CD4-positive, alpha-beta T cell treated with Interleukin-21 for 1 hour (primary cell): ENCODE results near the gene ZNF358.

Experiments used
- DNase-seq: peaks from one replicate; pipeline ENCODE4 v3.0.0-alpha.2; 2020

The ZNF358 gene

DNA sequence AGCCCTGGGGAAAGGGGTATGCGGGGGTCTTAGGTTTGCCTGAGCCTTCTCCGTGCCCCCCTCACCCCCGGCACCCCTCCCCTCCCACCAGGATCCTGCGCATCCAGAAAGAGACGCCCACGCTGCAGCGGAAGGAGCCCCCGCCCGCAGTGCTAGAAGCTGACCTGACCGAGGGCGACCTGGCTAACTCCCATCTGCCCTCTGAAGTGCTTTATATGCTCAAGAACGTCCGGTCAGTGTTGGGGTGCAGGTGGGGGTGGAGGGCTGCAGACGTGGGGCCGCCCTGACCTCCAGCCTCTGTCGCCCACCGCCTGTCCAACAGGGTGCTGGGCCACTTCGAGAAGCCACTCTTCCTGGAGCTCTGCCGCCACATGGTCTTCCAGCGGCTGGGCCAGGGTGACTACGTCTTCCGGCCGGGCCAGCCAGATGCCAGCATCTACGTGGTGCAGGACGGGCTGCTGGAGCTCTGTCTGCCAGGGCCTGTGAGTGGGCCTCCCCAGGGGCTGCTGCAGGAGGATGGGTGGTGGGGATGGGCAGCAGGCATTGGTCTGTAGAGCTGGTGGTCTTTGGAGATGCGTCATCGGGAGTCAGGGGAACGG is 24.0 kb downstream of the ZNF358 start:
- no peak for DNase-seq

DNA sequence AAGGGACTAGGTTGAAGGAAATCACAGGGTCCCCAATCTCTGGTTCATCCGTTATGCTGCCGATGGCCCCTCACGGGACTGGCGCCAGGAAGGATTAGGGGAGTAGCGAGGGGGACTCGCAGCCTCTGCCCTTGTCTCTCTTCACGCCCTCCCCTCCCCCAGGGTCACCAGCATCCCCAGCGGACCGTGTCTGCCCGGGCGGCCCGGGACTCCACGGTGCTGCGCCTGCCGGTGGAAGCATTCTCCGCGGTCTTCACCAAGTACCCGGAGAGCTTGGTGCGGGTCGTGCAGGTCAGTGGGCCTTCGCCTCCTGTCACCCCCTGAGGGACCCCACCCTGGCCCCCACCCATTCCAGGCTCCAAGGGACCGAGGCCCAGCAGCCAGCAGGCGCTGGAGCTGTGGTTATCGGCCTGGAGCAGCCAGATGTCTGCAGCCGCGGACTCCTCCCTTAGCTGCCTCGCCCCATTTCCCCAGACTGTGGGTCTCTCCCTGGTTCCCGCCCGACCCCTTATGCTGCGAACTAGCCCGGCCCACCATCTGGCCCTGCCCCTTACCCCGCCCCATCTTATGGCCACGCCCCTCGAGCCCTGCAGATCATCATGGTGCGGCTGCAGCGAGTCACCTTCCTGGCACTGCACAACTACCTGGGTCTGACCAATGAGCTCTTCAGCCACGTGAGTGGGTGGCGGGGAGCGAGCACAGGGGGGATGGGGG is 25.0 kb downstream of the ZNF358 start:
- DNase-seq, result no peak

DNA sequence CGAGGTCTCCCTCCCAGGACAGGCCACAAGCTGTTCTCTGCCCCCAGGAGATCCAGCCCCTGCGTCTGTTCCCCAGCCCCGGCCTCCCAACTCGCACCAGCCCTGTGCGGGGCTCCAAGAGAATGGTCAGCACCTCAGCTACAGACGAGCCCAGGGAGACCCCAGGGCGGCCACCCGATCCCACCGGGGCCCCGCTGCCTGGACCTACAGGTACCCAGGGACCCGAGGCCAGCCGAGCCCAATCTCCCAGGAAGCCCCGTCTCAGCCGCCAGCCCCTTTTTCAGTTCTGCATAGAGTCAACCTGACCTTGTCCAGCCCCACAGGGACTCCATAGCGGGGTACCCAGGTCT is 25.5 kb downstream of the ZNF358 start:
- no peak for DNase-seq

DNA sequence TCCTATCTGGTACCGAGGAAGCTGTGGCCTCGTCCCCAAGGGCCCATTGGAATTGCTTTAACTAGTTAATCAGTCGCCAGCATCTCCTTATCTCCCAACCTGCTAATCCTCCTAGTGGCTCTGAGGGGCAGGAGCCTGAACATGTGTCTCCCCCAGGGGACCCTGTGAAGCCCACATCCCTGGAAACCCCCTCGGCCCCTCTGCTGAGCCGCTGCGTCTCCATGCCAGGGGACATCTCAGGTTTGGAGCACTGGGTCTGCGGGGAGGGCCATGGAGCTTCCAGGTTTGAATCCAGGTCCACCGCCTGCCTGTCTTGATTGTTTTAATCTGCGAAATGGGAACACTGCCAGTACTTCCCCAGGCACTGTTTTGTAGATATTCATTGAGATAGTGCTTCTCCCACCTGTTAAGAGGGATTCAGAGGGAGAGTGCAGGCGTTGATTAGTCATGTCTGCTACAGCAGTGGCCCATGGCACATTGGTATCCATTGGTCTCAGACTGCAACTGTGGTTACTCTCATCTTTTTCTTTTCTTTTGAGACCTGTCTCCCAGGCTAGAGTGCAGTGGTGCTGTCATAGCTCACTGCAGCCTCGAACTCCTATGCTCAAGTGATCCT is 26.0 kb downstream of the ZNF358 start:
- no peak for DNase-seq

DNA sequence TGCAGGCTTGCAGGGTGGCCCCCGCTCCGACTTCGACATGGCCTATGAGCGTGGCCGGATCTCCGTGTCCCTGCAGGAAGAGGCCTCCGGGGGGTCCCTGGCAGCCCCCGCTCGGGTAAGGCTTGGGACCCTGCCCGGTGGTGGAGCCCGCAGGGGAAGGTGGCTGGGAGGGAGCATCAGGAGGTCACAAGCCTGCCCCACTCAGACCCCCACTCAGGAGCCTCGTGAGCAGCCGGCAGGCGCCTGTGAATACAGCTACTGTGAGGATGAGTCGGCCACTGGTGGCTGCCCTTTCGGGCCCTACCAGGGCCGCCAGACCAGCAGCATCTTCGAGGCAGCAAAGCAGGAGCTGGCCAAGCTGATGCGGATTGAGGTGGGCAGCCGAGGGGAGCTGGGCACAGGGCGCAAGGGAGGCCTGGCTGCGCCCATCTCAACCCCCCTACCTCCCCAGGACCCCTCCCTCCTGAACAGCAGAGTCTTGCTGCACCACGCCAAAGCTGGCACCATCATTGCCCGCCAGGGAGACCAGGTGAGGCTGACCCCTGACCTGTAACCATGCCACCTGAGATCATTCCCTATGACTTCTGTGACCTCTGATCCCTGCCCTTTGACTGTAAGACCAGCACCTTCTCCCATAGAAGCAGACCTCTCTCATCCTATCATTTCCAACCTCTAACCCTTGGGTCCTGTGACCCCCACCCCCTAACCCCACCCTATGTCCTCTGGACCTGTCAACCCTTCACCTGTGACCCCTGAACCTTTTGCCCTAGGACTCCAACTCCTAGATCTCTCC is 26.8 kb downstream of the ZNF358 start:
- no peak for DNase-seq

DNA sequence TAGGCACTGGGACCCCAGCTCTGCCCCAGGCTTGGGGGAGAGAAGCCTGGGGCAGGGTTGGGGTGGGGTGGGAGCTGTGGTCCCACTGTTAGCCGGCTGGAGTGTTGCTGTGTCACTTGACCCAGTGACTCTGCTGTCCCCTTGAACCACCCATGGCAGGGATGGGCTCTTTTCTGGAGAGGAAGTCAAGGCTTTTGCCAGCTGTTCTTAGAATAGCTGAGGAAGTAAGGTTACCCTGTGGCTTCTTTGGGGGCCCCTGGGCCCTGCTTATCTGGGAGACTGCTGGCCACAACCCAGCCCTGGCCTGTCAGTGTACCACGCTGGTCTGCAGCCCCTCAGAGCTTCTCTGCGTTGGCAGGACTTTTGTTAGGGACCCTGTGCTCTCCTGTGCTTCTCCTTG is 28.7 kb downstream of the ZNF358 start:
- DNase-seq, result no peak

DNA sequence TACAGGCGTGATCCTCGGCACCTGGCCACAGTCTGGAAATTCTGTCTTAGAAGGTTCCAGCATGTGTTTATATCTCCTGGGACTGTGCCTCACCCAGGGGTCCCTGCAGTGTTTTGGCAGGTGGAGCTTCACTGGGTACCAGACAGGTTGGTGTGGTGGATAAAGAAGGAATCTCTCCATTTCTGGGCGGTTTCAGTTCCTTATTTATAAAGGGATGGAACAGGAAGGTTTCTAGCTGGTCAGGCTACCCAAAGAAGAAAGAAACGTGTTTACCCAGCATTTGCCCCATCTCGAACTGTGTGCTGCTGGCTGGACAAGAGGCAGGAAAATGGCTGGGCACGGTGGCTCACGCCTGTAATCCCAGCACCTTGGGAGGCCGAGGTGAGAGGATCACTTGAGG is 29.4 kb downstream of the ZNF358 start:
- DNase-seq, result no peak

DNA sequence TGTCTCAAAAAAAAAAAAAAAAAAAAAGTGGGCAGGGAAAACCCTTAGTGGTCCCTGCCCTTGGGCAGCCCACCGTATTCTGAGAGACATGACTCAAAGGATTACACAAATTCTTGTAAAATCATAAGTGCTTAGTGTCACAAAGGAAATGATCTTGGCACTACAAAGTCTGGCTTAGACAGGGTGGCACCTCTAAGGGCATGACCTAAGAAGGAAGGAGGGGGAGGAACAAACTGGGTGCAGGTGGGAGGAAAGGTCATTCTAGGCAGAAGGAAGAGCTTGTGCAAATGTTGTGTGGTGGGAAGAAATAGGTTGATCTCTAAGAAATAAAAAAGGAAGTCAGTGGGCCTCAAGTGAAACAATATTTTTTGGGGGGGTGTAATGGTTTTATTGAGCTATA is 30.0 kb downstream of the ZNF358 start:
- DNase-seq, result no peak

DNA sequence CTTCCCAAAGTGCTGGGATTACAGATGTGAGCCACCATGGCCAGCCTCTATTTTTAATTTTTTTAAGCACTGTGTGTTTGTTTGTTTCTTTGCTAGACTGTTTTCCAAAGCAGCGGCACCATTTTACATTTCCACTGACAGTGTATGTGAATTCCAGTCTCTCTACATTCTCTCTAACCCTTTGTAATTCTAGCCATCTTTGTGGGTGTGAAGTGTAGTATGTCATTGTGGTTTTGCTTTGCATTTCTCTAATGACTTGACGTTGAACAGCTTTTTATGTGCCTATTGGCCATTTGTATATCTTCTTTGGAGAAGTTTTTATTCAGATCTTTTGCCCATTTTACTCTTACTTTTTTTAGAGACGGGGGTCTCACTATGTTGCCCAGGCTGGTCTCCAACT is 31.3 kb downstream of the ZNF358 start:
- no peak for DNase-seq

DNA sequence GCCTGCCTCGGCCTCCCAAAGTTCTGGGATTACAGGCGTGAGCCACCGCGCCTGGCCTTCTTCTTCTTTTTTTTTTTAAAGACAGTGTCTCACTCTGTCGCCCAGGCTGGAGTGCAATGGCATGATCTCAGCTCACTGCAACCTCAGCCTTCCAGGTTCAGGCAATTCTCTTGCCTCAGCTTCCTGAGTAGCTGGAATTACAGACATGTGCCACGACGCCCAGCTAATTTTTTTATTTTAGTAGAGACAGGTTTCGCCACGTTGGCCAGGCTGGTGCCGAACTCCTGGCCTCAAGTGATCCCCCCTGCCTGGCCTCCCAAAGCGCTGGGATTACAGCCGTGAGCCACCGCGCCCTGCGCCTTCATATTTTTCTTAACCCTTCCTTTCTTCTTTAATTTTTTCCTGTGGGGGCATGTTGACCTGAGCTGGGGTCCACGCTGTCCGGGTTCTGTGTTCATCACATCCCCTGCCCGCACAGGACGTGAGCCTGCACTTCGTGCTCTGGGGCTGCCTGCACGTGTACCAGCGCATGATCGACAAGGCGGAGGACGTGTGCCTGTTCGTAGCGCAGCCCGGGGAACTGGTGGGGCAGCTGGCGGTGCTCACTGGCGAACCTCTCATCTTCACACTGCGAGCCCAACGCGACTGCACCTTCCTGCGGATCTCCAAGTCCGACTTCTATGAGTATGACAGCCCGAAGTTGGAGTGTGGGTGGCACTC is 33.7 kb downstream of the ZNF358 start:
- DNase-seq, result no peak

DNA sequence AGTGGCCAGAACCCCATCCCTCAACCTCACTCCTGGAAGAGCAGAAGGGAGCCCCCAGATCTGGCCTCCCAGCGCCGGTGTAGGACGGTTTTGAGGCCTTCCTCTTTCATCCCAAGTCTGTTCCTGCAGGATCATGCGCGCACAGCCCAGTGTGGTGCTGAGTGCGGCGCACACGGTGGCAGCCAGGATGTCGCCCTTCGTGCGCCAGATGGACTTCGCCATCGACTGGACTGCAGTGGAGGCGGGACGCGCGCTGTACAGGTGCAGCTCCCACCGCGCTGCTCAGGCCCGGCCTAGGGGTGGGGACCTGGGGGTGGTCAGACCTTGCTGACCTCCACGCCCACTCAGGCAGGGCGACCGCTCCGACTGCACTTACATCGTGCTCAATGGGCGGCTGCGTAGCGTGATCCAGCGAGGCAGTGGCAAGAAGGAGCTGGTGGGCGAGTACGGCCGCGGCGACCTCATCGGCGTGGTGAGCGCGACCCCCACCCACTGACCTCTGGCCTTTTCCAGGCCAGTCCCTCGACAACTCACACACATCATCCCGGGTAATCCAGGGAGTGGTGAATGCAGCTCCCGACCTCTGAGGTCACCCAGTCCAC is 34.4 kb downstream of the ZNF358 start:
- no peak for DNase-seq

DNA sequence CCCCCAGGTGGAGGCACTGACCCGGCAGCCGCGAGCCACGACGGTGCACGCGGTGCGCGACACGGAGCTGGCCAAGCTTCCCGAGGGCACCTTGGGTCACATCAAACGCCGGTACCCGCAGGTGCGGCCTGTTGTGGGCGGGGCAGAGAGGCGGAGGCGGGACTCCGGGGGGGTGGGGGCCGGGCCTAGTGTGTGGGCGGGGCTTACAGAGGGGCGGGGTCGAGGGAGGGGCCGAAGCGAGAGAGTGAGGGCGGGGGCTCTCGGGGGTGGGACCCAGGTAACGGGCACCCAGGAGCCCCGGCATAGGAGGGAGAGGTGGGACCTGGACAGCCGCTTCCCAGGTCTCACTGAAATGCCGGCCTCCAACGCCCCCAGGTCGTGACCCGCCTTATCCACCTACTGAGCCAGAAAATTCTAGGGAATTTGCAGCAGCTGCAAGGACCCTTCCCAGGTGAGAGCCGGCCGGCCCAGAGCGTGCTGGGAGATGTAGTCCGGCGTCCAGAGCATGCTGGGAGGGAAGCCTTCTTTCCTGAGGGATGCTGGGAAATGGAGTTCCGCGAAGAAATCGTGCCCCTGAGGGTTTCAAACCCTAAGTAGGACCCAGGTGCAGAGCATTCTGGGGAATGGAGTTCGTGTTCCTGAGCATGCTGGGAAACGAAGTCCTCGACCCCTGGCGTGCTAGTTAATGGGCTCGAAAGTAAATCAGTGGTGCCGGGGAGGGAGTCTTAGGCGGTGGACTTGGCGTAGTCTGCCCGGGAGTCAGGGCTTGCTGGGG is 35.3 kb downstream of the ZNF358 start:
- peak; percentile 46 for DNase-seq

DNA sequence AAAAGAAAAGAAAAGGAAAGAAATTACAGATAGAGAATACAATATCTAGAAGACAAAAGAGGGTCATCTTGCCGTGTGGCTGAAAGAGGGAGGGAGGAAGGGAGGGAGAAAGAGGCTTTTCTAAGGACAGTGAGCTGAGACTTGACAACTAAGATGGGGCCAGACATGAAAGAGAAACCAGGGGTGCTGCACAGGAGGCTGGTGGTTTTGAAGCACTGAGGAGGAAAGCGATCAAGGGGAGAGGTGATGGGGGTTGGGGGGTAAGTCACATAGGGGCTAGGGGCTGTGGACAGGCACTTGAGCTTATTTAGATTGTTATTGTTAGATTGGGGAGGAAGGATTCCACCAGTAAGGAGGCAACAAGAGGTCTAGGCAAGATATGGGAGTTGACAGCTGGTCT is 36.9 kb downstream of the ZNF358 start:
- no peak for DNase-seq

DNA sequence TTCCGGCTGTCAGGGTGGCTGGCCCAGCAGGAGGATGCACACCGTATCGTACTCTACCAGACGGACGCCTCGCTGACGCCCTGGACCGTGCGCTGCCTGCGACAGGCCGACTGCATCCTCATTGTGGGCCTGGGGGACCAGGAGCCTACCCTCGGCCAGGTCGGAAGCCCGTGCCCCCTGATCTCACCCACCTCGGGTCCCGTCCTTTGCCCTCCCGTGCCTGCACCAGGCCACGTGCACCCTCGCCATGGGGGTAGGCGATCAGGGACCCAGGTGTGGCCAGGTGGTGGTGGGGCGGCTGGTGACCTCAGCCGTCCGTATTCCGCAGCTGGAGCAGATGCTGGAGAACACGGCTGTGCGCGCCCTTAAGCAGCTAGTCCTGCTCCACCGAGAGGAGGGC is 38.7 kb downstream of the ZNF358 start:
- no peak for DNase-seq

DNA sequence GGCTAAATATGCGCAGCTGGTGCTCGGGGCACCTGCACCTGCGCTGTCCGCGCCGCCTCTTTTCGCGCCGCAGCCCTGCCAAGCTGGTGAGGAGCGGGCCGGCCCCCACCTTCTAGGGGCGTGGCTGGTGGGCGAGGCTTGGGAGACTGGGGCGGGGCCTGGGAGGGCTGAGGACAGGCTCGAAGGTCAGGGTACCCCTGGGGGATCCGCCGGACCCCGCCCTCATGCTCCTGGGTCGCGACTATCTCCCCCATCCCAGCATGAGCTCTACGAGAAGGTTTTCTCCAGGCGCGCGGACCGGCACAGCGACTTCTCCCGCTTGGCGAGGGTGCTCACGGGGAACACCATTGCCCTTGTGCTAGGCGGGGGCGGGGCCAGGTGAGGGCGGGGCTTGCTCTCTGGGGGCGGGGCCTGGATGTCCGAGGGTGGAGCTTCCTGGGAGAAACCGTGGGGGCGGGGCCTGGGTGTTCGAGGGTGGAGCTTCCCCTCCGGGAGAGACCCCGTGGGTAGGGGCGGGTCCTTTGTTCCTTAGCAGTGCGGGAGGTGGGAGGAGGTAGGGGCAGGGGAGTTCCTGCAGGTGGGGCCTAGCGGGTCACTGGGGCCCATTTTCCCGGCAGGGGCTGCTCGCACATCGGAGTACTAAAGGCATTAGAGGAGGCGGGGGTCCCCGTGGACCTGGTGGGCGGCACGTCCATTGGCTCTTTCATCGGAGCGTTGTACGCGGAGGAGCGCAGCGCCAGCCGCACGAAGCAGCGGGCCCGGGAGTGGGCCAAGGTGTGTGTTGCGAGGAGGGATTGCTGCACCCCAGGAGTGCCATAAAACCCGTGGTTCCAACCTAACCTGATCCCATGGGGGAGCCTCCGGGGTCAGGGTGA is 39.3 kb downstream of the ZNF358 start:
- DNase-seq, result no peak

DNA sequence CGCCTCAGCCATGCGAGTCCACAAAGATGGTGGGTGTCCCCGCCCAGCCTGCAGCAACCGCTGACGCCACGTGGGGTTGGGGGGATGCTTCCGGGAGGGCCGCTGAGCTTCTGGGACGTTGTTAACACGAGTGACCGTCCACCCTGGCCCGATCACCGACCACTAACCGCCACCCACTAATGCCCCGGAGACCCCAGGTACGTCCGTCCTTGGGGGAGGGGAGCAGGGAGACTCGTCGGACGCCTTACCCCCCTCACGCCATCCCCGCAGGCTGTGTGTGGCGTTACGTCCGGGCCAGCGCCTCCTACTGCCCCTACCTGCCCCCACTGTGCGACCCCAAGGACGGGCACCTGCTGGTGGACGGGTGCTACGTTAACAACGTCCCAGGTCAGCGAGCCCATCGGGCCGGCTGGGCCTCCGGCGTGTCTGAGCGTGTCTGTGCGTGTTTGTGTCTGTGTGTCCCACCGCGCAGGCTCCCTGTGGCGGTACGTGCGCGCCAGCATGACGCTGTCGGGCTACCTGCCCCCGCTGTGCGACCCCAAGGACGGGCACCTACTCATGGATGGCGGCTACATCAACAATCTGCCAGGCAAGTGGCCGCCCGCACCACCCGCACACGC is 40.9 kb downstream of the ZNF358 start:
- DNase-seq, result no peak

DNA sequence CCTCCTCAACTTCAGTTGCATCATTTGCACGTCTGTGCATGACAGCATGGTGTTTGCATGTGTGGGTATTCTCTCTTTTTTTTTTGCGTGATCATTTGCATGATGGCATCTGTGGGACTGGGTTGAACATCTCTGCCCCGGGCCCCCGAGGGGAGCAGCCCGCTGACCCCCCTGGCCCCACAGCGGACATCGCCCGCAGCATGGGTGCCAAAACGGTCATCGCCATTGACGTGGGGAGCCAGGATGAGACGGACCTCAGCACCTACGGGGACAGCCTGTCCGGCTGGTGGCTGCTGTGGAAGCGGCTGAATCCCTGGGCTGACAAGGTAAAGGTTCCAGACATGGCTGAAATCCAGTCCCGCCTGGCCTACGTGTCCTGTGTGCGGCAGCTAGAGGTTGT is 42.8 kb downstream of the ZNF358 start:
- DNase-seq, result no peak

DNA sequence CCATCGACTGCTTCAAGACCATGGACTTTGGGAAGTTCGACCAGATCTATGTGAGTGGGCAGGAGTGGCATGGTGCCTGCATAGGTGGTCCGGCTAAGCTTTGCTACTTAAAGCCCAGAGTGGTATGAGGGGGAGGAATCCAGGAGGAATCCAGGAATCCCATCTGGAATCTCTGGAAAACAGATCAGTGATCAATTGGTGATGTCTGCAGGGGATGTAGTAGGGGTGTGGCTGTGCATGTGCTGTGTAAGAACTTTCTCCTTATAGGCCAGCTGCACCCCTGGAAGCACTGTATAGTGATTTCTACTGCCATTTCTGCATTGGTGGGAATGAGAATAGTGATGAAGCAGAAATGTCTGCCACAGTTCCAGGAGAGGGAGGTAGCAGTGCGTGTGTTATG is 43.2 kb downstream of the ZNF358 start:
- DNase-seq, result no peak

DNA sequence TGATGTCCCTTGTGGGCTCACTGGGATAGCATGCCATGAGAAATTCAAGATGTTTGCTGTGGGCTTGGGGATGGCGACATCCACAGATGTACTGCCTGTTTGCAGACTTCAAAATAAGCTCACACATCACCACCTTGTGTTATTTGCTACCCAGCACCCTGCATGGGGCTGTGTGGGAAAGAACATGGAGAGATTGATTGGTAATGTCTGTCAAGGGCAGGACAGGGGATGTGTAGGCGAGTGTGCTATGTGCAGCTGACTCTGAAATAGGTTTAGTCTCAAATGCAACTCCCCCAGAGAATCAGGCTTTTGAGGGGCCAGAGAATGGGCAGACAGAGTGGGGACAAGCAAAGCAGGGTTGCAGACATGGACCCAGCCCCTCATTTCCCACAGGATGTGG is 44.4 kb downstream of the ZNF358 start:
- DNase-seq, result no peak

DNA sequence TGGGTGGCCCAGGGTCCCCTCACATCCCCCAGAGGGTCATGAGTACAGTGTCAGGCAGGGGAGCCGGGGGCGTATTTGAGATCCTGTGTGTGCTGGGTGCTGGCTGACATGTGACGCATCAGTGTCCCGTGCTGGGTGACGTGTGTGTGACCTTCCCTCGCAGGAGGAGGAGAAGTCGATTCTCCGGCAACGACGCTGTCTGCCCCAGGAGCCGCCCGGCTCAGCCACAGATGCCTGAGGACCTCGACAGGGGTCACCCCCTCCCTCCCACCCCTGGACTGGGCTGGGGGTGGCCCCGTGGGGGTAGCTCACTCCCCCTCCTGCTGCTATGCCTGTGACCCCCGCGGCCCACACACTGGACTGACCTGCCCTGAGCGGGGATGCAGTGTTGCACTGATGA is 45.4 kb downstream of the ZNF358 start:
- DNase-seq, result no peak
